HUES64 (cell line): ENCODE data around the gene NUFIP2.
"Not testable (repeated sequence)": the region's sequence is repeated elsewhere in the genome, so short reads cannot be mapped to it uniquely, and the experiment has no call there.

ENCODE experiments used
- H3K27ac ChIP-seq: 2 replicates; pipeline ENCODE4 v1.7.0; 2013; ENCODE audit warnings: low read depth, low read length, inconsistent platforms
- H3K27me3 ChIP-seq: 2 replicates; pipeline ENCODE4 v1.6.1; 2013; ENCODE audit warnings: mild to moderate bottlenecking, low read length; ENCODE audit not compliant: insufficient read depth
- H3K36me3 ChIP-seq: 2 replicates; pipeline ENCODE4 v1.6.1; 2013; ENCODE audit warnings: mild to moderate bottlenecking, low read length; ENCODE audit not compliant: insufficient read depth
- H3K4me1 ChIP-seq: 2 replicates; pipeline ENCODE4 v1.6.1; 2013; ENCODE audit warnings: mild to moderate bottlenecking, low read length, moderate library complexity; ENCODE audit not compliant: insufficient read depth
- H3K4me3 ChIP-seq: 2 replicates; pipeline ENCODE4 v1.5.1; 2013; ENCODE audit warnings: mild to moderate bottlenecking, low read length, moderate library complexity
- H3K9ac ChIP-seq: 2 replicates; pipeline ENCODE4 v1.6.1; 2013; ENCODE audit warnings: mild to moderate bottlenecking, low read depth, low read length
- H3K9me3 ChIP-seq: 2 replicates; pipeline ENCODE4 v1.6.1; 2013; ENCODE audit warnings: low read depth, low read length; ENCODE audit not compliant: insufficient read depth
- WGBS: fragments of 150-250, 120-280 bp; methylation state at CpG from one replicate; pipeline ENCODE4 v1.1.7; 2013; ENCODE audit warnings: missing lambda C conversion rate; 5-methylcytosine and 5-hydroxymethylcytosine counted together

The NUFIP2 gene

DNA sequence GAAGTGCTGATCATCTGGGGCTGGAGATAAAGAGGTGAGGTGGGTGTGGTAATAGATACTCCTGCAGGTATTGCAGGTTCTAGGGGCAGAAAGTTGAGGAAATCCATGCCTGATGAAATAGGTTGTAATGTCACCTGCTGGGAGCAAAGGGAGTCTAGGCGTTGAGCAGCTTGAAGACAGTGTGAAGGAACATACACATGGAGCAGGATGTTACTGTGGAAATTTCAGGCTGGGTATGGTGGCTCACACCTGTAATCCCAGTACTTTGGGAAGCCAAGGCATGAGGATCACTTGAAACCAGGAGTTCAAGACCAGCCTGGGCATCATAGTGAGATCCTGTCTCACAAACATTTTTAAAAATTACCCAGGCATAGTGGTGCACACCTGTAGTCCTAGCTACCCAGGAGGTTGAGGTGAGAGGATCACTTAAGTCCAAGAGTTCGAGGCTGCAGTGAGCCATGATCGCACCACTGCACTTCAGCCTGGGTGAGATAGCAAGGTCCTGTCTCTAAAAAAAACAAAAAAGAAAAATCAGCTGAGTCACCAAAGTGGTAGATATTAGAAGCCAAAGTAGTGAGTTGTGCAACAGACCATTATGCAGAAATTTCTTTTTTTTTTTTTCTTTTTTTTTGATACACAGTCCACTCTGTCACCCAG is 56.3 kb downstream of the NUFIP2 start:
- peaks cover 20% of the 10 kb centered on the region for H3K4me1 ChIP-seq
- H3K27me3 ChIP-seq: no peaks in the 10 kb centered on the region
- no peaks in the 10 kb centered on the region for H3K9me3 ChIP-seq
- 92% methylated on average over 3 of the region's 3 CpGs for WGBS
- H3K4me3 ChIP-seq: no peak overlapping the region
- no peaks in the 10 kb centered on the region for H3K36me3 ChIP-seq
- no peak overlapping the region for H3K27ac ChIP-seq
- H3K9ac ChIP-seq: no peak overlapping the region

DNA sequence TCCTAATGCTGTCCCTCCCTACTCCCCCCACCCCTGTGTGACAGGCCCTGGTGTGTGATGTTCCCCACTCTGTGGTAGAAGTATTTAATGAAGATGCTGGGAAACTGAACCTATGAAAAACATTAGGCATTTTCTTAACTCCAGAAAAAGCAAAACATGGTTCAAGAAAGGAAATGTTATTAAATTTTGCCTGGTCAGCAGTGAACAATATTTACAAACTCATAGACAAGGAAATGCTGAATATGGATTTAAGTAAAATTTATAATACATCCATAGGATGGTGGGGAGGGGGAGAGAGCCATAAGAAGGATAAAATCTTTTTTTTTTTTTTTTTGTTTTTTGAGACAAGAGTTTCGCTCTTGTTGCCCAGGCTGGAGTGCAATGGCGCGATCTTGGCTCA is 58.0 kb downstream of the NUFIP2 start:
- 96% methylated on average over 3 of the region's 3 CpGs for WGBS
- no peak overlapping the region for H3K27ac ChIP-seq
- no peaks in the 10 kb centered on the region for H3K9me3 ChIP-seq

GRCh38 chr17:29234972-29235371 is 59.0 kb downstream of the NUFIP2 start:
- H3K9me3 ChIP-seq, H3K27me3 ChIP-seq: not testable (repeated sequence)

More for the DNA sequence above, 58.0 kb downstream of the NUFIP2 start:
- Histone ChIP-seq H3K27me3 (no peaks in the 10 kb centered on the region), H3K4me1 (peaks cover 9% of the 10 kb centered on the region), H3K9ac (no peak overlapping the region), H3K4me3 (no peak overlapping the region), H3K36me3 (no peaks in the 10 kb centered on the region)

GRCh38 chr17:29233301-29233700 is 60.6 kb downstream of the NUFIP2 start:
- H3K36me3 ChIP-seq: no peaks in the 10 kb centered on the region
- no peak overlapping the region for H3K4me3 ChIP-seq
- no peak overlapping the region for H3K27ac ChIP-seq
- no peak overlapping the region for H3K9ac ChIP-seq
- no peaks in the 10 kb centered on the region for H3K4me1 ChIP-seq
- no peaks in the 10 kb centered on the region for H3K27me3 ChIP-seq
- WGBS: 85% methylated on average over 1 of the region's 1 CpG
- H3K9me3 ChIP-seq: no peaks in the 10 kb centered on the region

More at GRCh38 chr17:29234972-29235371, 59.0 kb downstream of the NUFIP2 start:
- H3K27ac ChIP-seq, H3K9ac ChIP-seq, H3K4me1 ChIP-seq, H3K36me3 ChIP-seq, H3K4me3 ChIP-seq: not testable (repeated sequence)
- WGBS: 97% methylated on average over 7 of the region's 7 CpGs

GRCh38 chr17:29225396-29225795 is 68.6 kb downstream of the NUFIP2 start:
- no peaks in the 10 kb centered on the region for H3K36me3 ChIP-seq
- H3K4me1 ChIP-seq: no peaks in the 10 kb centered on the region
- H3K27ac ChIP-seq: no peak overlapping the region
- no peaks in the 10 kb centered on the region for H3K27me3 ChIP-seq
- no peak overlapping the region for H3K4me3 ChIP-seq
- H3K9ac ChIP-seq: no peak overlapping the region
- H3K9me3 ChIP-seq: no peaks in the 10 kb centered on the region

DNA sequence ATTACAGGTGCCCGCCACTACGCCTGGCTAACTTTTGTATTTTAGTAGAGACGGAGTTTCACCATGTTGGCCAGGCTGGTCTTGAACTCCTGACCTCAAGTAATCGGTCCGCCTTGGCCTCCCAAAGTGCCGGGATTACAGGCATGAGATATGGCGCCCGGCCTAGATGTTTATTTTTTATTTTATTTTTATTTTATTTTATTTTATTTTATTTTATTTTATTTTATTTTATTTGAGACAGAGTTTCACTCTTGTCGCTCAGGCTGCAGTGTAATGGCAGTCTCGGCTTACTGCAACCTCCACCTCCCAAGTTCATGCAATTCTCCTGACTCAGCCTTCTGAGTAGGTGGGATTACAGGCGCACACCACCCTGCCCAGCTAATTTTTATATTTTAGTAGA is 72.6 kb downstream of the NUFIP2 start:
- 96% methylated on average over 9 of the region's 11 CpGs for WGBS
- H3K4me1 ChIP-seq, H3K27ac ChIP-seq, H3K4me3 ChIP-seq, H3K36me3 ChIP-seq, H3K9me3 ChIP-seq, H3K27me3 ChIP-seq, H3K9ac ChIP-seq: not testable (repeated sequence)

DNA sequence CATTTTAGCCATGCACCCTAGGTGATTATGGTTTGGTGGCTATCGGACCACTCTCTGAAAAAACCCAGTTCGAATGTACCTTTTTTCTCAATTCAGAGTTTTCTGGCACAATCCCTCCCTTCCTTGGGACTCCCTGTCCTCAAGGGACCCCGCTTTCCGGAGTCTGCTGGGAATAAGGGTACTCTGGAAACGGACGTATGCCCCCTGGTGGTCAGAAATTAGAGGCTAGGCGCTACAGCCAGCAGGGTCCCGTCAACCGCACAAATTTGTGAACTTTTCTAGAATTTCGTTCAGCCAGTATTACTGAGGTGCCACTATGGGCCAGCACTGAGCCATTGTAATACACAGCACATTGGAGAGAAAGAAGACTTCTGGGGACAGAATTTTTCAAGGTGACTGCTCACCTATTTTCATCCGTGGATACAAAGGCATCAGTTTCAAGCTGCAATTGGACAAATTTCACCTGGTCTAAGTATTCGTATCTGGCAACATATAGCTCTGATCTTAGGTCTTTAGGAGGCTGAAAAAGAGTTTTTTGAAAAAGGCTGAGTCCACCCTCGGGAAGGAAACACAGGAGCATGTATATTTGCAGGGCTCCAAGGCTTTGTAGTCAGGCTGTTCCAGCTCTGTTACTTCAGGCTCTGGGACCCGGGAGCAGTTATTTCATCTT is 74.4 kb downstream of the NUFIP2 start:
- peaks cover 3% of the 10 kb centered on the region; the same call in 1 of the 2 replicates for H3K4me1 ChIP-seq
- H3K9ac ChIP-seq: no peak overlapping the region
- H3K36me3 ChIP-seq: no peaks in the 10 kb centered on the region
- no peak overlapping the region for H3K27ac ChIP-seq
- H3K27me3 ChIP-seq: no peaks in the 10 kb centered on the region
- 28% methylated on average over 14 of the region's 14 CpGs for WGBS
- no peaks in the 10 kb centered on the region for H3K9me3 ChIP-seq
- no peak overlapping the region for H3K4me3 ChIP-seq

DNA sequence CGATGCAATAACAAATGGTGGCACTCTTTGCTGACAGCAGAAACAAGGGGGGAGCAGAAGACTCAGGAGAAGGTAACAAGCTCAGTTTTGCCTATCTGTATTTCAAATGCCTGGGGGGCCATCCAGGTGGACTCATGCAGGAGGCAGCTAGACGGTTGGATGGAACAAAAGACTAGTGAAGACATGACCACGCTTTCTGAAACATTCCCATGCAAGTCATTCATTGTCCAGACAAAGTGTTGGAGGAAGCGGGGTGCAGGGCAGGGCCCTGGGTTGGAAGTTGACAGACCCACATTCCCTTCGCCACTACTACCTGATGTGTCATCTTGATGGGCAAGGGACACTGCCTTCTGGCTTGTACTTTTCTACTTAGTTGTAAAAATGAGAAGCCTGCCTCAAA is 77.1 kb downstream of the NUFIP2 start:
- peaks cover 3% of the 10 kb centered on the region; the same call in 1 of the 2 replicates for H3K4me1 ChIP-seq
- no peaks in the 10 kb centered on the region for H3K27me3 ChIP-seq
- no peak overlapping the region for H3K27ac ChIP-seq
- no peak overlapping the region for H3K9ac ChIP-seq
- WGBS: 87% methylated on average over 5 of the region's 5 CpGs
- no peak overlapping the region for H3K4me3 ChIP-seq
- H3K9me3 ChIP-seq: no peaks in the 10 kb centered on the region
- no peaks in the 10 kb centered on the region for H3K36me3 ChIP-seq

- H3K36me3 ChIP-seq: no peaks in the 10 kb centered on the region
- H3K9me3 ChIP-seq: no peaks in the 10 kb centered on the region
- no peak overlapping the region for H3K9ac ChIP-seq
- peaks cover 3% of the 10 kb centered on the region; the same call in 1 of the 2 replicates for H3K4me1 ChIP-seq
- H3K27me3 ChIP-seq: no peaks in the 10 kb centered on the region
- H3K27ac ChIP-seq: no peak overlapping the region
- H3K4me3 ChIP-seq: no peak overlapping the region
- 94% methylated on average over 4 of the region's 6 CpGs for WGBS
Observed at GRCh38 chr17:29216181-29216580, 77.8 kb downstream of the NUFIP2 start.

DNA sequence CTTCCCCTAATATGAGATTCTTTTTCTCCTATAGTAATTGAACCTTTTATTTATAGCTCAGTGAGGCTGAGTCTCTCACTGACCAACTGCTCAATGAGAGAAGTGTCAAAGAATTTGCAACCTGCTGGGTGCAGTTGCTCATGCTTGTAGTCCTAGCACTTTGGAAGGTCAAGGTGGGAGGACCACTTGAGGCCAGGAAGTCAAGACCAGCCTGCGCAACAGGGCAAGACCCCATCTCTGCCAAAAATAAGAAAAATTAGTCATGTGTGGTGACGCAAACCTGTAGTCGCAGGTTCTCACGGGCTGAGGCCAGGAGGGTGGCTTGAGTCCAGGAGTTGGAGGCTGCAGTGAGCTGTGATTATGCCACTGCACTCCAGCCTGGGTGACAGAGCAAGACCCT is 78.2 kb downstream of the NUFIP2 start:
- Histone ChIP-seq H3K4me1 (peaks cover 3% of the 10 kb centered on the region; the same call in 1 of the 2 replicates), H3K36me3 (no peaks in the 10 kb centered on the region), H3K9ac (no peak overlapping the region), H3K27ac (no peak overlapping the region), H3K27me3 (no peaks in the 10 kb centered on the region), H3K9me3 (no peaks in the 10 kb centered on the region), H3K4me3 (no peak overlapping the region)
- WGBS: 95% methylated on average over 4 of the region's 4 CpGs

DNA sequence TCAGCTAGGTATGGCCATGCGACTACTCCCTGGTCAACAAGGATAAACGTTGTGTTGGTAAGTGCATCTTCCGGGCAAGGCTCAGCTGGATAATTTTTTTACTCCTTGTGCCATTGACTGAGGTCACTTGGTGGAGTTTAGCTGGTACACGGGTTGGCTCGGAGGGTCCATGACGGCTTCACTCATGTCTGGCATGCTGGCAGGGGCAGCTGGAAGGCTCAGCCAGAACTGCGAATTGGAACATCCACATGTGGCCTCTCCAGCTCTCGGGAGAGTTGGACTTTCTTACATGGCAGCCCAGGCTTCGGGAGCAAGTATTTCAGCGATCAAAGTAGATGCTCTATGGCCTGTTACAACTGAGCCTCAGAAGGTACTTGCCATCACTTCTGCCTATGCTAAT is 78.8 kb downstream of the NUFIP2 start:
- Histone ChIP-seq H3K27me3 (no peaks in the 10 kb centered on the region), H3K9ac (no peak overlapping the region), H3K27ac (no peak overlapping the region), H3K4me1 (peaks cover 3% of the 10 kb centered on the region; the same call in 1 of the 2 replicates), H3K4me3 (no peak overlapping the region), H3K9me3 (no peaks in the 10 kb centered on the region), H3K36me3 (no peaks in the 10 kb centered on the region)
- 90% methylated on average over 10 of the region's 10 CpGs for WGBS
